ENCODE results near the gene MTAP. TPM values are rescaled to one million over a fixed set of nuclear protein-coding genes. Genes with fewer than 3 reads are reported as not detected.

The MTAP gene
- total RNA-seq, 1 donor from 2014 or later = 90.0 TPM

DNA sequence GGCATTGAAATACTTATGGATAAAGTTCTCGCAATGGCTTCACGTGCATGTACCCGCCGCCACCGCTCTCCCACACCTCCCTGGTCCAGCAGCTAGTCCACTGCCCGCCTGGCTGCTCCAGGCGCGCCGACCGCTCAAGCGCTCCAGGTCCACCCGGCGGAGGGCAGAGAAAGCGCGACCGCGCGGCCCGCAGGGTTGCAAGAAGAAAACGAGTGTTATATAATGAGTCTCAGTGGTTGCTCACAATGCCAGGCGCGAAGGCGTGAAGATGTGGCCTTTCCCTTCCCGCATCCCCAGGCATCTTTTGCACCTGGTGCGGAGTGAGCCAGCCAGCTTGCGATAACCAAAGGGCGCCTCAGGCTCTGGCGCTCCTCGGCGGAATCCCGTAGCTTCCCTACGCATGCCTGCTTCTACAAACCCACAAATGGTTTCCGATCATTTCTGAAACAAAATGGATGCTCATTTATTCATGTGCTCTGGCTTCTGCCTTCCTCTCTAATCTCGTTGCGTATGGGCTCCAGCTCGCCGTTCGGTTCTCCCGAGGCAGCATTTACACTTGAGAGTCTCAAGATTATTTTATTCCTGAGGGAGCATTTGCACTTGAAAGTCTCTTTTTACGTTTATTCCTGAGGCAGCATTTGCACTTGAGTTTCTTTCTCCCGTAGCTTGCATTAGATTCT lies 166.0 kb downstream of the MTAP start:
- peak overlapping the region; percentile 49 for H3K4me3 Mint-ChIP-seq
- TF ChIP-seq, protein P1, sequence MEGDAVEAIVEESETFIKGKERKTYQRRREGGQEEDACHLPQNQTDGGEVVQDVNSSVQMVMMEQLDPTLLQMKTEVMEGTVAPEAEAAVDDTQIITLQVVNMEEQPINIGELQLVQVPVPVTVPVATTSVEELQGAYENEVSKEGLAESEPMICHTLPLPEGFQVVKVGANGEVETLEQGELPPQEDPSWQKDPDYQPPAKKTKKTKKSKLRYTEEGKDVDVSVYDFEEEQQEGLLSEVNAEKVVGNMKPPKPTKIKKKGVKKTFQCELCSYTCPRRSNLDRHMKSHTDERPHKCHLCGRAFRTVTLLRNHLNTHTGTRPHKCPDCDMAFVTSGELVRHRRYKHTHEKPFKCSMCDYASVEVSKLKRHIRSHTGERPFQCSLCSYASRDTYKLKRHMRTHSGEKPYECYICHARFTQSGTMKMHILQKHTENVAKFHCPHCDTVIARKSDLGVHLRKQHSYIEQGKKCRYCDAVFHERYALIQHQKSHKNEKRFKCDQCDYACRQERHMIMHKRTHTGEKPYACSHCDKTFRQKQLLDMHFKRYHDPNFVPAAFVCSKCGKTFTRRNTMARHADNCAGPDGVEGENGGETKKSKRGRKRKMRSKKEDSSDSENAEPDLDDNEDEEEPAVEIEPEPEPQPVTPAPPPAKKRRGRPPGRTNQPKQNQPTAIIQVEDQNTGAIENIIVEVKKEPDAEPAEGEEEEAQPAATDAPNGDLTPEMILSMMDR (IDR thresholded peaks at IDR 0.05; ENCODE audit: unreplicated experiment) = no peak
- peaks cover 4% of the 10 kb centered on the region for H3K9me3 Mint-ChIP-seq
- no peak overlapping the region for H3K27ac Mint-ChIP-seq
- no peak for DNase-seq (ENCODE audit: low spot score in 2 of 2, unreplicated experiment in 2 of 2)
- H3K36me3 Mint-ChIP-seq = peaks cover 44% of the 10 kb centered on the region
- H3K27me3 Mint-ChIP-seq (ENCODE audit: low read depth) = peaks cover 98% of the 10 kb centered on the region
- H3K4me1 Mint-ChIP-seq = peaks cover 20% of the 10 kb centered on the region

DNA sequence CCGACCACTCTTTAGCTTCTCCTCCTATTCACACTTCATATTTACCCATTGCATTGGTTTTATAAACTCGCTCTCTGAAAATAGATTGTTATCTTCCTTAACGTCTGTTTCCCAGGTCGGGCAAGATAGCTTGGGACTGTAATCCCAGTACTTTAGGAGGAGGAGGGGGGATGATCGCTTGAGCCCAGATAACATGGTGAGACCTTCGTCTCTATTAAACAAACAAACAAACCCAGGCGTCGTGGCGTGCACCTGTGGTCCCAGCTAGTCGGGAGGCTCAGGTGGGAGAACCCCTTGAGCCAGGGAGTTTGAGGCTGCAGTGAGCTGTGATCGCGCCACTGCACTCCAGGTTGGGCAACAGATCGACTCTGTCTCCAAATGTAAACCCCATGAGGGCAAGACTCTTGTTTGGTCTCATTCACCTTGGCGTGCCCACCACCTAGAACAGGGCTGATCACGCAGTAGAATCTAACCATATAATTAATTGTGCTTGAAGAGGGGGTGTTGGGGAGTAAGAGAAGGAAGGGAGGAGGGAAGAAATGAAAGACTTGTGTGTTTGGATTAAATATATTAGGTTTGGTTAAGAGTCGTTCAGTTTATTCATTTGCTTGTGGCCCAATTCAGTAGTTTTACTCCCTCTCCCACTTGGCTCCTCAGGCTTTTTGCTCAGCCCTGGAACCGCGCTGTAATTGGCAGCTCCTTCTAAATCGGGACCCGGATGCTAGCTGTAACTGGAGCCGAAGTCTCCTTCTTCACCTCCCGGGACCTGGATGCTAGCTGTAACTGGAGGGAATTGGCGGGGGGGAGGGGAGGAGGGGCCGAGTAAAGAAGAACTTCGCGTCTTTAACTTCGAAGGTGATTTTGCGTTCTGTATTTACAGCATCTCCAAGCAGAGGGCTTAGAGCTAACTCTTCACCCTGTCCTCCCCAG lies 166.8 kb downstream of the MTAP start:
- Mint-ChIP-seq H3K27me3 (ENCODE audit: low read depth) (peaks cover 98% of the 10 kb centered on the region), H3K27ac (no peak overlapping the region), H3K4me3 (no peak overlapping the region), H3K4me1 (peaks cover 24% of the 10 kb centered on the region), H3K36me3 (peaks cover 41% of the 10 kb centered on the region), H3K9me3 (no peaks in the 10 kb centered on the region)
- DNase-seq (ENCODE audit: low spot score in 2 of 2, unreplicated experiment in 2 of 2) = no peak
- TF ChIP-seq, protein P1 (IDR thresholded peaks at IDR 0.05; ENCODE audit: unreplicated experiment) = no peak

DNA sequence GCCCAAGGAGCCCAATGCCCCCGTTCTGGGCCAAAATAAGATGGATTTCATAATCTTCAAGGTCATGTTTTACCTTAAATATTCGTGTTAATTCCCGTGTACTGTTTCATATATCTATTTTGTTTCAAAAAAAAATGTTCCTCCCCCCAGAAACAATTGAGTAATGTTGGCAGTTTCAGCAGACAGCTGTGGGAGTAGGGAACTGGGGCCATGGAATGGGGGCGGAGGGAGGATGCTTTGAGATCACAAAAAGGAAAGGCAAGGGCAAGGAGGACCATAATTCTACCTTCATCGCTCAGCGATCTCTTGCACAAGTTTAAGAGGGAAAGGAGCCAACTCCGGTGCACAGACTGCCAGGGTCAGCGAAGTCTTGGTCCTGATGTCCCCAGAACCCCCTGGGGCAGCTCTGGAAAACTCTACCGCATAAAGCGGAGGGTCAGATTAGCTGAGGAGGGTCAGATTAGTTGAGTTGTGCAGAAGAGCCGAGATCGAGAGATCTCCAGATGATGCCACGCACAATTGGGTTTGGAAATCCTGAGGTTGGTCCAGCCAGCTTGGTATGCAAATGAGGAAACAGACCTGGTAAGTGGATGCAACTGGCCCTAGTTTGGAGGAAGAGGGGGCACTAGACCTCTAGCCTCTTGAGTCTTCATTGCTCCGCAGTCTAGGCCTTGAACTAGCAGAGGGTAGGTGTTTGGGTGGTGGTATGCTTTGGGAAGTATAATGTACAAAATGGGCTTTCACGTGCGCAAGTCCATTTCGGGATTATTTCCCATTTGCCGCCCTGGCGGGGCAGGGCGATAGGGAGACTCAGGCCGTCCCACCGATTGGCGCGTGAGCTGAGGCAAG lies 167.7 kb downstream of the MTAP start:
- no peak for DNase-seq (ENCODE audit: low spot score in 2 of 2, unreplicated experiment in 2 of 2)
- H3K27me3 Mint-ChIP-seq (ENCODE audit: low read depth) = peaks cover 98% of the 10 kb centered on the region
- no peak overlapping the region for H3K27ac Mint-ChIP-seq
- TF ChIP-seq, protein P1 (IDR thresholded peaks at IDR 0.05; ENCODE audit: unreplicated experiment) = no peak
- H3K4me3 Mint-ChIP-seq = no peak overlapping the region
- peaks cover 41% of the 10 kb centered on the region for H3K36me3 Mint-ChIP-seq
- H3K9me3 Mint-ChIP-seq = no peaks in the 10 kb centered on the region
- H3K4me1 Mint-ChIP-seq = peaks cover 31% of the 10 kb centered on the region

DNA sequence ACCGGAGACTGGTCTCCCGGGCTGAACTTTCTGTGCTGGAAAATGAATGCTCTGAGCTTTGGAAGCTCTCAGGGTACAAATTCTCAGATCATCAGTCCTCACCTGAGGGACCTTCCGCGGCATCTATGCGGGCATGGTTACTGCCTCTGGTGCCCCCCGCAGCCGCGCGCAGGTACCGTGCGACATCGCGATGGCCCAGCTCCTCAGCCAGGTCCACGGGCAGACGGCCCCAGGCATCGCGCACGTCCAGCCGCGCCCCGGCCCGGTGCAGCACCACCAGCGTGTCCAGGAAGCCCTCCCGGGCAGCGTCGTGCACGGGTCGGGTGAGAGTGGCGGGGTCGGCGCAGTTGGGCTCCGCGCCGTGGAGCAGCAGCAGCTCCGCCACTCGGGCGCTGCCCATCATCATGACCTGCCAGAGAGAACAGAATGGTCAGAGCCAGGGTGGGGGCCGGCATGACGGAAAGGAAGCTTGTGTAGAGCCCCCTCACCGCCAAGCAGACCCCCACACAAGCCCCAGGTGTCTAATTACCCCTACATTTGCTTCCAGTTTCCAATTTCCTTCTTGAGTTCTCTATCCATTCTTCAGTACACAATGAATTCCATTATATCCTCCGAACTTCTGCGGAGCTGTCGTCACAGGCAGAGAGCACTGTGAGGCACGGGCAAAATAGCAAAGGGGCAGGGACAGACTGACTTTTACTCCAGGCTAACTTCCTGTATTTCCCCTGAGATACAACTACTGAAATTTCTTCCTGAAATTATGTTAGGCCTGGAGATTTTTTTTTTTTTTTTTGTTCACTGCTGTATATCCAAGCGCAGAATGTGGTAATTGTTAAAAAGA lies 168.6 kb downstream of the MTAP start:
- no peak for DNase-seq (ENCODE audit: low spot score in 2 of 2, unreplicated experiment in 2 of 2)
- Mint-ChIP-seq H3K27ac (no peak overlapping the region), H3K4me3 (no peak overlapping the region), H3K27me3 (ENCODE audit: low read depth) (peaks cover 98% of the 10 kb centered on the region), H3K9me3 (no peaks in the 10 kb centered on the region), H3K36me3 (peaks cover 41% of the 10 kb centered on the region), H3K4me1 (peaks cover 28% of the 10 kb centered on the region)
- TF ChIP-seq, protein P1 (IDR thresholded peaks at IDR 0.05; ENCODE audit: unreplicated experiment) = no peak

DNA sequence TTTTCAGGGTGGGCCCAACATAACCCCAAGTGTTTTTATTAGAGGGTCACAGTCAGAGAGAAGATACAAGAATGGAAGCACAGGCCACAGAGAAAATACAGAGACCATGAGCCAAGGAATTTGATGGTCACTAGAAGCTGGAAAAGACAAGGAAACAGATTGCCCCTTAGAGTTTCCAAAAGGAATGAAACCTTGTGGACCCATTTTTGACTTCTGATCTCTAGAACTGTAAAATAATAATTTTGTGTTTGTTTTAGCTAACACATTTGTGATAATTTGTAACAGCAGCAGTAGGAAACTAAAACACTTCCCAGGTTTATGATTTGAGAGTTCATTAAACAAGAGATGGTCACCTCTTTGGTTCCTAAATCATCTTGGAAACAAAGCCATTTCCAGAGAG lies 169.9 kb downstream of the MTAP start:
- Mint-ChIP-seq H3K27ac (no peak overlapping the region), H3K9me3 (no peaks in the 10 kb centered on the region), H3K4me1 (peaks cover 27% of the 10 kb centered on the region), H3K36me3 (peaks cover 32% of the 10 kb centered on the region), H3K27me3 (ENCODE audit: low read depth) (peaks cover 99% of the 10 kb centered on the region), H3K4me3 (no peak overlapping the region)
- no peak for DNase-seq (ENCODE audit: low spot score in 2 of 2, unreplicated experiment in 2 of 2)
- TF ChIP-seq, protein P1 (IDR thresholded peaks at IDR 0.05; ENCODE audit: unreplicated experiment) = no peak

Measured in mesothelial cell of epicardium (in vitro differentiated cells).